ENCODE data around the gene LCORL.

- TF ChIP-seq RAD21 (IDR thresholded peaks at IDR 0.05; ENCODE audit: low read depth) (no peak), CREB1 (IDR thresholded peaks at IDR 0.05; ENCODE audit: low read depth) (no peak), REST (IDR thresholded peaks at IDR 0.05; ENCODE audit: low read depth) (no peak), EP300 (IDR thresholded peaks at IDR 0.05; ENCODE audit: borderline replicate concordance) (no peak), TAF1 (IDR thresholded peaks at IDR 0.05; ENCODE audit: low read depth) (no peak)
Measured at GRCh38 chr4:18051281-18051680, 29.7 kb upstream of the LCORL start.

Measured in Ishikawa (cell line).